Measurements from ENCODE around the gene SEPHS1.

Gene SEPHS1, protein sequence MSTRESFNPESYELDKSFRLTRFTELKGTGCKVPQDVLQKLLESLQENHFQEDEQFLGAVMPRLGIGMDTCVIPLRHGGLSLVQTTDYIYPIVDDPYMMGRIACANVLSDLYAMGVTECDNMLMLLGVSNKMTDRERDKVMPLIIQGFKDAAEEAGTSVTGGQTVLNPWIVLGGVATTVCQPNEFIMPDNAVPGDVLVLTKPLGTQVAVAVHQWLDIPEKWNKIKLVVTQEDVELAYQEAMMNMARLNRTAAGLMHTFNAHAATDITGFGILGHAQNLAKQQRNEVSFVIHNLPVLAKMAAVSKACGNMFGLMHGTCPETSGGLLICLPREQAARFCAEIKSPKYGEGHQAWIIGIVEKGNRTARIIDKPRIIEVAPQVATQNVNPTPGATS

DNA sequence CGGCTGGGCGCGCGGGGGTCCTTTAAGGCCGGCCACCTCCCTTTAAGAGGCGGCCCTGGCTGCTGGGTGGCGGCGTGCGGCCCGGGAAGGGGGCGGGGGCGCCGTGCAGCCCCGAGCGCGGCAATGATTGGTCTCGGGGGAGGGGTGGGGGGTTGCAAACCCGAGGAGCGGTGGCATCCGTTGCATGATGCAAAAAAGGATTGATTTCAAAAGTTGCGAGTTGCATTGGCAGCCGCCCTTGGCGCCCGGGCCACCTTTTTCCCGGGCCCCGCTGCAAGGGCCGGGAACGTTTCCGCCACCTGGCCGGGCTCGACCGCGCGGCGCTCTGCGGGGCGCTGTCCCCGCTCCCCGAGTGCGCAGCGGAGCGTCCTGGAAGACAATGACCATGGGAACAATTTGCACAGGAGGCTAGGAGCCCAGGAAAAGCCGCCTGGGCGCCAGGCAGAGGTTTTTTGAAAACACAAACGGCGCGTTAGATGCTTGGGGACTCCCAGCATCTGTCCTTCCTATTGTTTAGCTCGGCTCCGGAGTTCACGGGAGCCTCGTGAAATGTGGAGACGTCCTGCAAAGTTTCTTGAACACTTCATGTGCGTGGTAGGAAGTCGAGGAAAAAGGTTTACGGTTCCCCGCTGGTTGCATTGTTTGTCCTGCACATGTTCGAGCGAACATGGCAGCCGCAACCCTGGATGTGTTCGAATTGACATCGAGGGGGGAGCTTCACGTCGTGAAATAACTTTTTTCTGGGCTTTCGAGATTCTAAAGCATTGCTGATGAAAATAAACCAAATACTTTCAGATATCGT lies at the start of gene SEPHS1:
TSS of gene SEPHS1 (minus strand) at position 78 of the 802 bp plus-strand sequence. CDS start 3,343 bp downstream, outside the sequence.
- Histone ChIP-seq H3K36me3 (ENCODE audit: control insufficient read depth, insufficient read depth, low read length) (peaks cover 16% of the 10 kb centered on the region), H3K4me3 (ENCODE audit: low read depth, low read length) (peak within 1 kb of the TSS; percentile 82), H3K9ac (ENCODE audit: low read length) (peak within 1 kb of the TSS; percentile 97), H3K27me3 (ENCODE audit: control insufficient read depth, insufficient read depth, low read length) (peaks cover 22% of the 10 kb centered on the region; the same call in 1 of the 2 replicates), H3K9me3 (ENCODE audit: control insufficient read depth, insufficient read depth, low read depth, low read length) (no peaks in the 10 kb centered on the region), H3K4me1 (ENCODE audit: control insufficient read depth, insufficient read depth, low read length) (peaks cover 50% of the 10 kb centered on the region), H3K27ac (ENCODE audit: low read depth, low read length) (peak within 1 kb of the TSS; percentile 99)

DNA sequence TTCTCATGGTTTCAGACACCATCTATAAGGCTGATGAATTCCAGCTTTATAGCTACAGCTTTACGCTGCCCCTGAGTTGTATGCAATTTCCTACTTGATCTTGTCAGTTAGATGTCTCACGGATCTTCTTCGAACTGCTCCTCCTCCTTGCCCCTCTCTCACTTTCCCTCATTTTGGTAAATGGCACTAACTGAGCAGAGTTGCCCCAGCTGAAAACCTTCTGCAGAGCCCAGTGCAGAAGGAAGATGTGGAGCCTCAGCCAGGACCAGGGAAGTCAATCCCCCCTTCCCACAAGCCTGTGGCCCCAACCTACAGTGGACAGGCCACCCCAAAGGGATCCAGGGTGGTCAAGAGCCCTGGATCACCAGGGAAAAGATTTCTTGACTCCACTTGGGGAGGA lies 49.0 kb upstream of the SEPHS1 start:
- Histone ChIP-seq H3K27ac (ENCODE audit: low read depth, low read length) (no peak overlapping the region), H3K9me3 (ENCODE audit: control insufficient read depth, insufficient read depth, low read depth, low read length) (peaks cover 33% of the 10 kb centered on the region), H3K27me3 (ENCODE audit: control insufficient read depth, insufficient read depth, low read length) (no peaks in the 10 kb centered on the region), H3K9ac (ENCODE audit: low read length) (no peak overlapping the region), H3K4me3 (ENCODE audit: low read depth, low read length) (no peak overlapping the region), H3K4me1 (ENCODE audit: control insufficient read depth, insufficient read depth, low read length) (peaks cover 15% of the 10 kb centered on the region; the same call in 1 of the 2 replicates), H3K36me3 (ENCODE audit: control insufficient read depth, insufficient read depth, low read length) (peaks cover 3% of the 10 kb centered on the region; the same call in 1 of the 2 replicates)

DNA sequence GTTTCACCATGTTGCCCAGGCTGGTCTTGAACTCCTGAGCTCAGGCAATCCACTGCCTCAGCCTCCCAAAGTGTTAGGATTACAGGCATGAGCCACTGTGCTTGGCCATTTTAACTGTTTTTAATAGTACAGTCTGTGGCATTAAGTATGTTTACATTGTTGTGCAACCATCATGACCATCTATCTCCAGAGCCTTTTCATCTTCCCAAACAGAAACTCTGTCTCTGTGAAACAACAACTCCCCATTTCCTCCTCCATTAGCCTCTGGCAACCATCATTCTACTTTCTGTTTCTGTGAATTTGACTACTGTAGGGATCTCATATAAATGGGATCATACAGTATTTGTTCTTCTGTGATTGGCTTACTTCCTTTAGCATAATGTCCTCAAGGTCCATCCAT lies 48.3 kb upstream of the SEPHS1 start:
- Histone ChIP-seq H3K4me3 (ENCODE audit: low read depth, low read length) (no peak overlapping the region), H3K9me3 (ENCODE audit: control insufficient read depth, insufficient read depth, low read depth, low read length) (peaks cover 32% of the 10 kb centered on the region), H3K4me1 (ENCODE audit: control insufficient read depth, insufficient read depth, low read length) (peaks cover 15% of the 10 kb centered on the region; the same call in 1 of the 2 replicates), H3K27me3 (ENCODE audit: control insufficient read depth, insufficient read depth, low read length) (no peaks in the 10 kb centered on the region), H3K27ac (ENCODE audit: low read depth, low read length) (no peak overlapping the region), H3K36me3 (ENCODE audit: control insufficient read depth, insufficient read depth, low read length) (peaks cover 3% of the 10 kb centered on the region; the same call in 1 of the 2 replicates), H3K9ac (ENCODE audit: low read length) (no peak overlapping the region)

DNA sequence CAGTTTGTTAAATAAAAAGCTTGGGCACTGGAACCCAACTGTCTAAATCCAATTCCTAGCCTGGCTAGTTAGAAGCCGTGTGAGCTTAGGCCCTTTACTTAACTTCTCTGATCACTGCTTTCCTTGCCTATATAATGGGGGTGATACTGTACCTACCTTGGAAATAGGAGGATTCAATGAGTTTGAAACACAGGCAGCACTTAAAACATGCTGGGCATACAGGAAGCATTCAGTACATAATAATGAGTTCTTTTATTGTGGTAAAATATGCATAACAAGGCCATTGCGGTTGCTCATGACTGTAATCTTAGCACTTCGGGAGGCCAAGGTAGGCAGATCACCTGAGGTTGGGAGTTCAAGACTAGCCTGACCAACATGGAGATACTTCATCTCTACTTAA lies 47.4 kb upstream of the SEPHS1 start:
- Histone ChIP-seq H3K4me3 (ENCODE audit: low read depth, low read length) (no peak overlapping the region), H3K9ac (ENCODE audit: low read length) (no peak overlapping the region), H3K9me3 (ENCODE audit: control insufficient read depth, insufficient read depth, low read depth, low read length) (peaks cover 25% of the 10 kb centered on the region), H3K4me1 (ENCODE audit: control insufficient read depth, insufficient read depth, low read length) (peaks cover 22% of the 10 kb centered on the region), H3K27ac (ENCODE audit: low read depth, low read length) (peak overlapping the region; percentile 79; the same call in 1 of the 2 replicates), H3K36me3 (ENCODE audit: control insufficient read depth, insufficient read depth, low read length) (peaks cover 3% of the 10 kb centered on the region; the same call in 1 of the 2 replicates), H3K27me3 (ENCODE audit: control insufficient read depth, insufficient read depth, low read length) (no peaks in the 10 kb centered on the region)

DNA sequence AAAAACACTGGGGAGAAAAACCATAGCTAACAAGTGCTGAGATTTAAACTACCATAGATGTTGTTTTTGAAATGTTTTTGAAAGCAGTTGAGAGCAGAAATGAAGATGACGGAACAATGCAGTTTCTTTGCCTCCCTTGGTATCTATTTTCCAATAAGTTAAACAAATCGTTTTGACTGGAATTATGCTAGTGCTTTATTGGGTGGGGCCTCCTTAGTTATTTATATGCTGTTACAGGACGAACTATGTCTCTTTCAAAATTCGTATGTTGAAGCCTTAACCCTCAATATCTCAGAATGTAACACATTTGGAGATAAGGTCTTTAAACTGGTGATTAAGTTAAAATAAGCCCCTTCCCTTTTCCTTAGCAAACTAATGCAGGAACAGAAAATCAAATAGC lies 45.5 kb upstream of the SEPHS1 start:
- Histone ChIP-seq H3K9ac (ENCODE audit: low read length) (no peak overlapping the region), H3K4me3 (ENCODE audit: low read depth, low read length) (no peak overlapping the region), H3K9me3 (ENCODE audit: control insufficient read depth, insufficient read depth, low read depth, low read length) (peaks cover 14% of the 10 kb centered on the region), H3K27me3 (ENCODE audit: control insufficient read depth, insufficient read depth, low read length) (no peaks in the 10 kb centered on the region), H3K27ac (ENCODE audit: low read depth, low read length) (no peak overlapping the region), H3K4me1 (ENCODE audit: control insufficient read depth, insufficient read depth, low read length) (peaks cover 24% of the 10 kb centered on the region), H3K36me3 (ENCODE audit: control insufficient read depth, insufficient read depth, low read length) (peaks cover 3% of the 10 kb centered on the region; the same call in 1 of the 2 replicates)

DNA sequence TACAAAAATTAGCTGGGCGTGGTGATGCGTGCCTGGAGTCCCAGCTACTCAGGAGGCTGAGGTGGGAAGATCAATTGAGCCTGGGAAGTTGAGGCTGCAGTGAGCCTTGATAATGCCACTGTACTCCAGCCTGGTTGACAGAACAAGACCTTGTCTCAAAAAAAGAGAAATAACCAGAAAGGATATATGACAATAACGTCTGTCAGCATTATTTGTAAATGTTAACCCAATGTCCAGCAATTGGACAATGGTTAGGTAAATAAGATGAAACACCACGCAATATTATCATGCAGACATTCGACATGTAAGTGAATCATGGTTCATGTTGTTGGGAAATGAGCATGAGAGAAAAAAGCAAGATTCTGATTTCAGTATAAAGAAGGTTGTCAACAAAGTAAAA lies 44.6 kb upstream of the SEPHS1 start:
- Histone ChIP-seq H3K4me3 (ENCODE audit: low read depth, low read length) (no peak overlapping the region), H3K27me3 (ENCODE audit: control insufficient read depth, insufficient read depth, low read length) (no peaks in the 10 kb centered on the region), H3K27ac (ENCODE audit: low read depth, low read length) (no peak overlapping the region), H3K9me3 (ENCODE audit: control insufficient read depth, insufficient read depth, low read depth, low read length) (peaks cover 14% of the 10 kb centered on the region), H3K4me1 (ENCODE audit: control insufficient read depth, insufficient read depth, low read length) (peaks cover 24% of the 10 kb centered on the region), H3K36me3 (ENCODE audit: control insufficient read depth, insufficient read depth, low read length) (peaks cover 3% of the 10 kb centered on the region; the same call in 1 of the 2 replicates), H3K9ac (ENCODE audit: low read length) (no peak overlapping the region)

DNA sequence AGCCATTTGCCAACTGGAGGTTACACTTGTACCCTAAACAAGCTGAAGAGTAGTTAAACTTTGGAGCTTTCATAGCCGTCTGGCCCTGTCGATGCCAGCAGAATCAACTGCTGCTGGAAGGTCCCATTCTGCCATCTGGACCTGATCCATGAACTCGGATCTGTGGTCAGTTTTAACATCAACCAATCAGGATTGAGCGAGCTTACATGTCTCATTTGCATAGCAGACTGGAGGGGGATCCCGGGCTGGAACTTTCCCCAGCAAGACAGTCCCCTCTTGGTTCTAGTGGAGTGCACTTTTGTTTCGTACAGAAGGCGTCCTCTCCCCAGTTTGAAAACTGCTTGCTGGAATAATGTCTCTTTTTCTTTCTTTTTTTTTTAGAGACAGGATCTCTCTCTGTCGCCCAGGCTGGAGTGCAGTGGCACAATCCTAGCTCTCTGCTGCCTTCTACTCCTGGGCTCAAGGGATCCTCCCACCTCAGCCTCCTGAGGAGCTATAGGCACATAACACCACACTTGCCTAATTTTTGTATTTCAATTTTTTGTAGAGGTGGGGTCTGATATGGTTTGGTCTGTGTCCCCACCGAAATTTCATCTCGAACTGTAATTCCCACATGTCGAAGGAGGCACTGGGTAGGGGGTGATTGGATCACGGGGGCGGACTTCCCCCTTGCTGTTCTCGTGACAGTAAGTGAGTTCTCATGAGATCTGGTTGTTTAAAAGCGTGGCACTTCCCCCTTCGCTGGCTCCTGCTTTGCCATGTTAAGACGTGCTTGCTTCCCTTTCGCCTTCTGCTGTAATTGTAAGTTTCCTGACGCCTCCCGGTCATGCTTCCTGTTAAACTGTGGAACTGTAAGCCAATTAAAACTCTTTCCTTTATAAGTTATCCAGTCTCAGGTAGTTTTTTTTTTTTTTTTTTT lies 42.8 kb upstream of the SEPHS1 start:
- Histone ChIP-seq H3K36me3 (ENCODE audit: control insufficient read depth, insufficient read depth, low read length) (no peaks in the 10 kb centered on the region), H3K27ac (ENCODE audit: low read depth, low read length) (no peak overlapping the region), H3K9ac (ENCODE audit: low read length) (no peak overlapping the region), H3K4me1 (ENCODE audit: control insufficient read depth, insufficient read depth, low read length) (peaks cover 24% of the 10 kb centered on the region), H3K27me3 (ENCODE audit: control insufficient read depth, insufficient read depth, low read length) (no peaks in the 10 kb centered on the region), H3K9me3 (ENCODE audit: control insufficient read depth, insufficient read depth, low read depth, low read length) (no peaks in the 10 kb centered on the region), H3K4me3 (ENCODE audit: low read depth, low read length) (no peak overlapping the region)

DNA sequence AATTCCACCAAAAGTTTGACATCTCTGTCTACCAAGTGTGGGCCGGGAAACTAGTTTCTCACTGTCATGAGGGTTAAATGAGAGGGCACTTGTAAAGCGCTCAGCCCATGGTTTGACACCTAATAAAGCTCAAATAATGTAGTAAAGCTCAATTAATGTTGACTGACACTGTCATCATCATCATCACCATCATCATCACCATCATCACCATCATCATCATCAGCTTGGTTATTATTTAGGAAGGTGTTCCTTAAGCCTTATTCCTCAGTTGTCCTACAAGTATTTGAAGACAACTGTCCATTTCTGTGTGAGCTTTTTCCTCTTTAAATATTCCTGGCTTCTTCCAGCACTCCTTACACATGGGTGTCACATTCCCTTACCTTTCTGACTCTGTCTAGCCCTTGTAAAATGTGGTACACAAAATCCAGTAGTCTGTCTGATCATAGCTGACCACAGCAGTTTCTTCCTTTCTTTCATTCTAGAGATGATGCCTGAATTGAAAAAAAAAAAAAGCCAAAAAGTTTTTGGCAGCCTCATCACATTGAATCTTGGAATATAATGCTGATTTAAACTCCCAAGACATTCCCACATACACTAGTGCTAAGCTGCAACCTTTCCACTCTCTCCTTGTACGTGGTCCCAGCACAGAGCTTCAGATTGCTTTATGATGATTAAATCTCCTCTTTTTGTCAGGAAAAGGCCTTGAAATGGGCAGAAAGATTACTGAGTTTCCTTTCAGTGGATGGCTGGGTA lies 40.6 kb upstream of the SEPHS1 start:
- Histone ChIP-seq H3K9ac (ENCODE audit: low read length) (no peak overlapping the region), H3K4me3 (ENCODE audit: low read depth, low read length) (no peak overlapping the region), H3K27ac (ENCODE audit: low read depth, low read length) (no peak overlapping the region), H3K36me3 (ENCODE audit: control insufficient read depth, insufficient read depth, low read length) (no peaks in the 10 kb centered on the region), H3K4me1 (ENCODE audit: control insufficient read depth, insufficient read depth, low read length) (peaks cover 14% of the 10 kb centered on the region), H3K9me3 (ENCODE audit: control insufficient read depth, insufficient read depth, low read depth, low read length) (no peaks in the 10 kb centered on the region), H3K27me3 (ENCODE audit: control insufficient read depth, insufficient read depth, low read length) (0 out of 2 replicates have a peak, but pooled peaks cover 3% of the 10 kb centered on the region)

DNA sequence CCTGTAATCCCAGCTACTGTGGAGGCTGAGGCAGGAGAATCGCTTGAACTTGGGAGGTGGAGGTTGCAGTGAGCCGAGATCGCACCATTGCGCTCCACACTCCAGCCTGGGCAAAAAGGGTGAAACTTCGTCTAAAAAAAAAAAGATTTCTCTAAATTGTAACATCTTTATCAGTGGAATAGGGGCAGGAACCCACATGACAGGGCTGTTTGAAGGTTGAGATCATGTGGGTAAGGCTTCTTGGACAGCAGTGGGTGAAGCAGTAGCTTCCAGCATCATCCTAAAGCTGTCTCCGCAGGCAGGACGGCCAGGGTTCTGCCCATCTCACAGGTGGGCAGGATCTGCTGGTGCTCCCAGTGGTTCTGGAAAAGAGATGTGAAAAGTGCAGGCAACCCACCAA lies 37.9 kb upstream of the SEPHS1 start:
- H3K27ac ChIP-seq (ENCODE audit: low read depth, low read length): no peak overlapping the region
- no peaks in the 10 kb centered on the region for H3K36me3 ChIP-seq (ENCODE audit: control insufficient read depth, insufficient read depth, low read length)
- peaks cover 20% of the 10 kb centered on the region for H3K4me1 ChIP-seq (ENCODE audit: control insufficient read depth, insufficient read depth, low read length)
- H3K9me3 ChIP-seq (ENCODE audit: control insufficient read depth, insufficient read depth, low read depth, low read length): no peaks in the 10 kb centered on the region
- no peak overlapping the region for H3K4me3 ChIP-seq (ENCODE audit: low read depth, low read length)
- H3K27me3 ChIP-seq (ENCODE audit: control insufficient read depth, insufficient read depth, low read length): peaks cover 18% of the 10 kb centered on the region
- no peak overlapping the region for H3K9ac ChIP-seq (ENCODE audit: low read length)

DNA sequence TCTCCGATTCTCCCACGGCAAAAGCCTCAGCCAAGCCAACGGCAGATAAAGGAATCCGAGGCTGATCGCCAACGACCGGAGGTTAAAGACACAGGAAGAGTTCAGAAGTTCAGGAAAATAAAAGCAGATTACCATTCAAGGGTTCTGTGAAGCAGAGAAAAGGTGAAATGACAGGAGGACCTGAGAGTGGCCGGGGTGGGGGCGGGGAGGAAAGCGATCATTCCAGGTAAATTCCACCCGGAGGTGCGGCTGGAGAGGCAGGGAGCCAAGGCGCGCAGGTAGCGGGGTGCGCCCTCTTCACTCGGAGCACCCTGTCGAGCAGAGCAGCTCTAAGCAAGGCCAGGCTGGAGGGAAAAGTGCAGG lies 35.3 kb upstream of the SEPHS1 start:
- no peak overlapping the region for H3K27ac ChIP-seq (ENCODE audit: low read depth, low read length)
- no peak overlapping the region for H3K9ac ChIP-seq (ENCODE audit: low read length)
- peaks cover 13% of the 10 kb centered on the region for H3K4me1 ChIP-seq (ENCODE audit: control insufficient read depth, insufficient read depth, low read length)
- H3K27me3 ChIP-seq (ENCODE audit: control insufficient read depth, insufficient read depth, low read length): peaks cover 18% of the 10 kb centered on the region
- no peaks in the 10 kb centered on the region for H3K9me3 ChIP-seq (ENCODE audit: control insufficient read depth, insufficient read depth, low read depth, low read length)
- no peaks in the 10 kb centered on the region for H3K36me3 ChIP-seq (ENCODE audit: control insufficient read depth, insufficient read depth, low read length)
- H3K4me3 ChIP-seq (ENCODE audit: low read depth, low read length): peak overlapping the region; percentile 46

Data from HUES6 (cell line).